ENCODE measurements around the gene NBPF3. TPM values are rescaled to one million over a fixed set of nuclear protein-coding genes. Genes with fewer than 3 reads are reported as not detected.

Gene NBPF3
- total RNA-seq, 1 donor from 2014 or later: 13.7 TPM

DNA sequence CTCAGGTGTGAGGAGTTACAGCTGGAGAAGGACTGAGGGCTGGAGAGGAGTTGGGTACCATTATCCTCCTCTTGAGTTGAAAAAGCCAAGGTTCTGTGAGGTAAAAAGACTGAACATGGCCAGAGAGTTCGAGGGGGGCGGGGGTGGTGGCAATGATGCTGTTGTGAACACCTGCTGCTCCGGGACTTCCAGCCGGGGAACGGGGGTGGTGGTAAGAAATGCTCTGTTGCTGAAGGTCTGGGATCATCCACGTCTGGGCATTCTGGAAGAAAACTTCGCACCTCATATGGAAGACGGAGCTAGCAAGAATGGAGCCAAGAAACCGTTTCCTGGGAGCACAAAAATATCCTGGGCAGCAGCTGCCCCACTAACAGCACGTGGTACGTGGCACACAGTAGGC is 49.2 kb downstream of the NBPF3 start:
- Mint-ChIP-seq H3K27me3 (peaks cover 9% of the 10 kb centered on the region), H3K9me3 (no peaks in the 10 kb centered on the region), H3K4me3 (no peak overlapping the region), H3K4me1 (ENCODE audit: unreplicated experiment) (peaks cover 5% of the 10 kb centered on the region), H3K36me3 (no peaks in the 10 kb centered on the region), H3K27ac (peak overlapping the region; percentile 42)
- no peak for DNase-seq (ENCODE audit: extremely low spot score, unreplicated experiment)
- TF ChIP-seq, protein P1, sequence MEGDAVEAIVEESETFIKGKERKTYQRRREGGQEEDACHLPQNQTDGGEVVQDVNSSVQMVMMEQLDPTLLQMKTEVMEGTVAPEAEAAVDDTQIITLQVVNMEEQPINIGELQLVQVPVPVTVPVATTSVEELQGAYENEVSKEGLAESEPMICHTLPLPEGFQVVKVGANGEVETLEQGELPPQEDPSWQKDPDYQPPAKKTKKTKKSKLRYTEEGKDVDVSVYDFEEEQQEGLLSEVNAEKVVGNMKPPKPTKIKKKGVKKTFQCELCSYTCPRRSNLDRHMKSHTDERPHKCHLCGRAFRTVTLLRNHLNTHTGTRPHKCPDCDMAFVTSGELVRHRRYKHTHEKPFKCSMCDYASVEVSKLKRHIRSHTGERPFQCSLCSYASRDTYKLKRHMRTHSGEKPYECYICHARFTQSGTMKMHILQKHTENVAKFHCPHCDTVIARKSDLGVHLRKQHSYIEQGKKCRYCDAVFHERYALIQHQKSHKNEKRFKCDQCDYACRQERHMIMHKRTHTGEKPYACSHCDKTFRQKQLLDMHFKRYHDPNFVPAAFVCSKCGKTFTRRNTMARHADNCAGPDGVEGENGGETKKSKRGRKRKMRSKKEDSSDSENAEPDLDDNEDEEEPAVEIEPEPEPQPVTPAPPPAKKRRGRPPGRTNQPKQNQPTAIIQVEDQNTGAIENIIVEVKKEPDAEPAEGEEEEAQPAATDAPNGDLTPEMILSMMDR (conservative IDR thresholded peaks at IDR 0.05): no peak

DNA sequence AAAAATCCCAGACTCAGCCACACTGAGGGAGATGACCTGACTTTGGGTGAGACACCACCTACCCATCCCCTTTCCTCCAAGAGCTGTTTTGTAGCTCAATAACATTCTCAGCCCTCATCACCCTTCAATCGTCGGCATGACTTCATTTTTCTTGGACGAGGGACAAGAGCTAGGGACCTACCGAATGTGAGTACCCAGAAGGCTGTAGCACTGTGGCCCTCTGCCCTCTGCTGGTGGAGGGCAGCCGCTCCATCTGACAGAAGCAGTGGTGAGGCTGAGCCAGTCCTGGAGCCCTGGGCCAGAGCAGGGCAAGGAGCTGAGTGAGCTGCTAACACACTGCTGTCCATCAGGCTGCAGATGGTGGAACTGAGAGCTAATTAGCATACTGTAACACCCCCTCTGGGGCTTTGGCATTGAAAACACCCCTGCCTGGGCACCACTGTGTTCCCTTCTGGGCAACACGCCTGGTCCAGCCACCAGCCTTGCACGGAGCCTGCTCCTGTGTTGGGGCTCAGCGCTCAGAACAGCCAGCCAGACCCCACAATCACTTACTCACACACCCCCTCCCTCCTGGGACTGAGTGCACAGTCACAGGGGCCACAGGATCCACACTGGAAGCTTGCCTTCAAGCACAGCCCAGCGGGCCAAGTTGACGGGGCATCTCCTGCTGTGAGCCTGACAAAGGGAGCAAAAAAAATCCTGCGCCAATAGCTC is 51.0 kb downstream of the NBPF3 start:
- Mint-ChIP-seq H3K27me3 (peaks cover 13% of the 10 kb centered on the region), H3K4me3 (no peak overlapping the region), H3K36me3 (no peaks in the 10 kb centered on the region), H3K9me3 (peaks cover 5% of the 10 kb centered on the region), H3K4me1 (ENCODE audit: unreplicated experiment) (peaks cover 5% of the 10 kb centered on the region), H3K27ac (no peak overlapping the region)
- DNase-seq (ENCODE audit: extremely low spot score, unreplicated experiment): no peak
- TF ChIP-seq, protein P1 (conservative IDR thresholded peaks at IDR 0.05): peak; percentile 58

- TF ChIP-seq, protein P1 (conservative IDR thresholded peaks at IDR 0.05): no peak
- Mint-ChIP-seq H3K27ac (no peak overlapping the region), H3K4me1 (ENCODE audit: unreplicated experiment) (peaks cover 5% of the 10 kb centered on the region), H3K4me3 (no peak overlapping the region), H3K36me3 (no peaks in the 10 kb centered on the region), H3K27me3 (peaks cover 13% of the 10 kb centered on the region), H3K9me3 (peaks cover 5% of the 10 kb centered on the region)
- no peak for DNase-seq (ENCODE audit: extremely low spot score, unreplicated experiment)
Observed at GRCh38 chr1:21491488-21492355, 51.8 kb downstream of the NBPF3 start.

DNA sequence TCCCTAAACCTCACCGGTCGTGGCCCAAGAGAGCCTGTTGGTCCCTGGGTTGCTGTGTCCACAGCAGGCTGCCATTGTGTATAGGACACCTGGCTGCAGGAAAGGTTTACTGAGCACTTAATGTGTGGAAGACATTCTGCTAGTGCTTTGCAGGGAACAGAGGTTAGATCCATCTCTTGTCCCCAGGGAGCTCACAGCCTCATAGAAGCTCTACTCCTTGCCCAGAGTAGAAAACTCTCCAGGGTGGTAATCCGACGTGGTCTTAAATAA is 52.4 kb downstream of the NBPF3 start:
- H3K27ac Mint-ChIP-seq: no peak overlapping the region
- DNase-seq (ENCODE audit: extremely low spot score, unreplicated experiment): no peak
- H3K36me3 Mint-ChIP-seq: no peaks in the 10 kb centered on the region
- peaks cover 13% of the 10 kb centered on the region for H3K27me3 Mint-ChIP-seq
- TF ChIP-seq, protein P1 (conservative IDR thresholded peaks at IDR 0.05): no peak
- peaks cover 5% of the 10 kb centered on the region for H3K4me1 Mint-ChIP-seq (ENCODE audit: unreplicated experiment)
- H3K4me3 Mint-ChIP-seq: no peak overlapping the region
- H3K9me3 Mint-ChIP-seq: peaks cover 5% of the 10 kb centered on the region

- TF ChIP-seq, protein P1 (conservative IDR thresholded peaks at IDR 0.05): no peak
- Mint-ChIP-seq H3K4me1 (ENCODE audit: unreplicated experiment) (peaks cover 11% of the 10 kb centered on the region), H3K27ac (no peak overlapping the region), H3K36me3 (no peaks in the 10 kb centered on the region), H3K27me3 (peaks cover 11% of the 10 kb centered on the region), H3K4me3 (no peak overlapping the region), H3K9me3 (peaks cover 5% of the 10 kb centered on the region)
- DNase-seq (ENCODE audit: extremely low spot score, unreplicated experiment): no peak
Observed at GRCh38 chr1:21494196-21494595, 54.3 kb downstream of the NBPF3 start.
